ENCODE results near the gene KIR3DL3. TPM values are rescaled to one million over a fixed set of nuclear protein-coding genes. Genes with fewer than 3 reads are reported as not detected.
"Not testable (repeated sequence)": the region's sequence is repeated elsewhere in the genome, so short reads cannot be mapped to it uniquely, and the experiment has no call there.

KIR3DL3 gene
- total and polyA plus RNA-seq, 7 donors: 0.06 TPM; not detected in 6

- TF ChIP-seq EP300 (IDR thresholded peaks at IDR 0.05) (no peak), POLR2A (IDR thresholded peaks at IDR 0.05) (no peak)
- no peaks in the 10 kb centered on the region for H3K36me3 ChIP-seq
- DNase-seq: no peak
- no peaks in the 10 kb centered on the region for H3K4me1 ChIP-seq
- WGBS, 2 donors: 54 to 61% methylated on average over 3 of the region's 3 CpGs
- H3K9me3 ChIP-seq: no peaks in the 10 kb centered on the region
- H3K27me3 ChIP-seq: no peaks in the 10 kb centered on the region
- H3K4me3 ChIP-seq: no peak overlapping the region
- H3K27ac ChIP-seq: no peak overlapping the region
- intact Hi-C loops (cut with DNase I): no loop called here
These were observed 3.9 kb downstream of the KIR3DL3 start for GRCh38 chr19:54728167-54728566.

- Histone ChIP-seq H3K4me3 (no peak overlapping the region), H3K4me1 (no peaks in the 10 kb centered on the region), H3K9me3 (no peaks in the 10 kb centered on the region), H3K27me3 (no peaks in the 10 kb centered on the region), H3K36me3 (no peaks in the 10 kb centered on the region), H3K27ac (no peak overlapping the region)
- DNase-seq: no peak
- intact Hi-C loops (cut with DNase I): no loop called here
- WGBS, 2 donors: 74 to 76% methylated on average over 15 of the region's 15 CpGs
- TF ChIP-seq POLR2A (IDR thresholded peaks at IDR 0.05) (no peak), EP300 (IDR thresholded peaks at IDR 0.05) (no peak), POLR2AphosphoS5 (IDR thresholded peaks at IDR 0.05) (no peak), CTCF (IDR thresholded peaks at IDR 0.05) (no peak)
These were observed 5.4 kb downstream of the KIR3DL3 start for GRCh38 chr19:54729416-54730188.

GRCh38 chr19:54731191-54731590 is 6.9 kb downstream of the KIR3DL3 start:
- no peaks in the 10 kb centered on the region for H3K4me1 ChIP-seq
- H3K27ac ChIP-seq: no peak overlapping the region
- no peaks in the 10 kb centered on the region for H3K36me3 ChIP-seq
- H3K27me3 ChIP-seq: no peaks in the 10 kb centered on the region
- intact Hi-C loops (cut with DNase I): no loop called here
- WGBS, 2 donors: 56 to 70% methylated on average over 8 of the region's 8 CpGs
- TF ChIP-seq CTCF (IDR thresholded peaks at IDR 0.05) (no peak), POLR2A (IDR thresholded peaks at IDR 0.05) (no peak), EP300 (IDR thresholded peaks at IDR 0.05) (no peak), POLR2AphosphoS5 (IDR thresholded peaks at IDR 0.05) (no peak)
- H3K4me3 ChIP-seq: no peak overlapping the region
- DNase-seq: no peak
- no peaks in the 10 kb centered on the region for H3K9me3 ChIP-seq

GRCh38 chr19:54738306-54738705 is 14.1 kb downstream of the KIR3DL3 start, which contains the start of gene KIR2DL3:
Gene KIR2DL3 (plus strand): TSS chr19:54738513. CDS start chr19:54738546, 33 bp downstream.
- H3K27ac ChIP-seq; H3K9me3 ChIP-seq; H3K36me3 ChIP-seq; DNase-seq; H3K4me1 ChIP-seq; H3K4me3 ChIP-seq; intact Hi-C loops (cut with DNase I); H3K27me3 ChIP-seq: not testable (repeated sequence)
- WGBS, 2 donors: 89 to 93% methylated on average over 16 of the region's 16 CpGs

GRCh38 chr19:54738715-54739114 is 14.5 kb downstream of the KIR3DL3 start:
- H3K4me3 ChIP-seq: no peak overlapping the region
- no peaks in the 10 kb centered on the region for H3K9me3 ChIP-seq
- no peak for TF ChIP-seq EP300 (IDR thresholded peaks at IDR 0.05)
- no peak for TF ChIP-seq POLR2AphosphoS5 (IDR thresholded peaks at IDR 0.05)
- TF ChIP-seq CTCF (IDR thresholded peaks at IDR 0.05): no peak
- TF ChIP-seq POLR2A (IDR thresholded peaks at IDR 0.05): no peak
- no peaks in the 10 kb centered on the region for H3K4me1 ChIP-seq
- intact Hi-C loops (cut with DNase I): no loop called here
- H3K36me3 ChIP-seq: no peaks in the 10 kb centered on the region
- no peaks in the 10 kb centered on the region for H3K27me3 ChIP-seq
- no peak overlapping the region for H3K27ac ChIP-seq
- WGBS, 2 donors: 83 to 88% methylated on average over 1 of the region's 1 CpG
- DNase-seq: no peak

Measured in sigmoid colon (tissue), 7 donors.